GM21825 (cell line): ENCODE results near the gene NFKB1.
A peak's percentile ranks its signal among the peaks of the same experiment; 100 is the strongest.

Experiments used
- ATAC-seq: cut with Tn5 transposase; IDR thresholded peaks from one replicate; pipeline ENCODE4 v1.9.1; 2021; ENCODE audit warnings: mild to moderate bottlenecking, moderate library complexity; ENCODE audit not compliant: unreplicated experiment

NFKB1 gene

GRCh38 chr4:102493794-102494193 lies 7.4 kb upstream of the NFKB1 start:
- ATAC-seq: peak; percentile 56

GRCh38 chr4:102494603-102495002 lies 6.6 kb upstream of the NFKB1 start:
- no peak for ATAC-seq

GRCh38 chr4:102497986-102498385 lies 3.2 kb upstream of the NFKB1 start:
- no peak for ATAC-seq

GRCh38 chr4:102500352-102500695 lies 835 bp upstream of the NFKB1 start:
- ATAC-seq: no peak

- no peak for ATAC-seq
Observed at GRCh38 chr4:102501447-102501696, 213 bp downstream of the NFKB1 start.

- ATAC-seq: no peak
Observed at GRCh38 chr4:102502543-102502818, 1.3 kb downstream of the NFKB1 start.

GRCh38 chr4:102503301-102503746 lies 2.2 kb downstream of the NFKB1 start:
- no peak for ATAC-seq

- no peak for ATAC-seq
Observed at GRCh38 chr4:102503831-102504786, 3.0 kb downstream of the NFKB1 start.

- no peak for ATAC-seq
Observed at GRCh38 chr4:102504941-102505340, 3.8 kb downstream of the NFKB1 start.

- no peak for ATAC-seq
Observed at GRCh38 chr4:102505708-102506107, 4.5 kb downstream of the NFKB1 start.

GRCh38 chr4:102506523-102506922 lies 5.4 kb downstream of the NFKB1 start:
- no peak for ATAC-seq

GRCh38 chr4:102511830-102512605 lies 10.9 kb downstream of the NFKB1 start:
- ATAC-seq: no peak

GRCh38 chr4:102514298-102514964 lies 13.3 kb downstream of the NFKB1 start:
- no peak for ATAC-seq

- no peak for ATAC-seq
Observed at GRCh38 chr4:102517753-102518152, 16.6 kb downstream of the NFKB1 start.

- ATAC-seq: no peak
Observed at GRCh38 chr4:102518703-102519131, 17.6 kb downstream of the NFKB1 start.

GRCh38 chr4:102519925-102520324 lies 18.8 kb downstream of the NFKB1 start:
- no peak for ATAC-seq

GRCh38 chr4:102521570-102521969 lies 20.4 kb downstream of the NFKB1 start:
- no peak for ATAC-seq

- no peak for ATAC-seq
Observed at GRCh38 chr4:102522031-102522440, 20.9 kb downstream of the NFKB1 start.

- ATAC-seq: no peak
Observed at GRCh38 chr4:102524691-102525090, 23.5 kb downstream of the NFKB1 start.

- ATAC-seq: no peak
Observed at GRCh38 chr4:102525097-102525496, 23.9 kb downstream of the NFKB1 start.

- no peak for ATAC-seq
Observed at GRCh38 chr4:102525504-102525903, 24.3 kb downstream of the NFKB1 start.

- ATAC-seq: no peak
Observed at GRCh38 chr4:102526532-102526931, 25.4 kb downstream of the NFKB1 start.
